Left kidney (tissue), 2 donors: Measurements from ENCODE around the gene OR1J1. TPM values are rescaled to one million over a fixed set of nuclear protein-coding genes. Genes with fewer than 3 reads are reported as not detected.

ENCODE experiments used
- DNase-seq: peaks from one replicate; pipeline ENCODE4 v3.0.0-alpha.2; 2013
- polyA plus RNA-seq: library from polyadenylated mRNA; unstranded; fragments of 120-200 nt; gene quantifications from one replicate; pipeline ENCODE4 v1.2.1, GENCODE V29; 2013; ENCODE audit not compliant: insufficient read length

The OR1J1 gene
- polyA plus RNA-seq, 1 donor, result not detected

DNA sequence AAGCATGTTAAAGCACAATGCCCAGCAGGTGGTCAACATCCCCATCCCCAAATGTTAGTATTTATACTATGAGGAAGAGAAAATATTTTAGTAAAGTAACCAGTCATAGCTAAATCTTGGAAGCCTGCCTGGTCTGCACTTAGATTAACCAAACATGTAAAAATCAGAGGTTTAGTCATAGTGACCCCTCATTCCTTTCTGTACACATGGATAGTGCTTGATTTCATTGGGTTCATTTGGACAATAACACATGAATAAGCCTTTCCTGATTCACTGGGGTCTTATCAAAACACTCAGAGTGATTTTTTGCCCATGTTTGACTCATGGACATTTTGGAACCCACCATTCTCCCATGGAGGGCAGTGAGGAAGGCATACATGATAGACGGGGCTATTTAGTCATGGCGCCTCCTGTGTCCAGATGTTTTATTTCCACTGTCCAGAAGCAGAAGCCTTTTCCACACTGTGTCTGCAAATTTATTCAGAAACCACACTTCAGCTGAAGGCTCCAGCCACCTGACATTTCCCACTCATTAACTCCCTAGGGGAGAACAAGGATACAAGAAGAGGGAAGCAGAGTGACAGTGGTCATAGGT is 32.5 kb downstream of the OR1J1 start:
- no peak for DNase-seq

DNA sequence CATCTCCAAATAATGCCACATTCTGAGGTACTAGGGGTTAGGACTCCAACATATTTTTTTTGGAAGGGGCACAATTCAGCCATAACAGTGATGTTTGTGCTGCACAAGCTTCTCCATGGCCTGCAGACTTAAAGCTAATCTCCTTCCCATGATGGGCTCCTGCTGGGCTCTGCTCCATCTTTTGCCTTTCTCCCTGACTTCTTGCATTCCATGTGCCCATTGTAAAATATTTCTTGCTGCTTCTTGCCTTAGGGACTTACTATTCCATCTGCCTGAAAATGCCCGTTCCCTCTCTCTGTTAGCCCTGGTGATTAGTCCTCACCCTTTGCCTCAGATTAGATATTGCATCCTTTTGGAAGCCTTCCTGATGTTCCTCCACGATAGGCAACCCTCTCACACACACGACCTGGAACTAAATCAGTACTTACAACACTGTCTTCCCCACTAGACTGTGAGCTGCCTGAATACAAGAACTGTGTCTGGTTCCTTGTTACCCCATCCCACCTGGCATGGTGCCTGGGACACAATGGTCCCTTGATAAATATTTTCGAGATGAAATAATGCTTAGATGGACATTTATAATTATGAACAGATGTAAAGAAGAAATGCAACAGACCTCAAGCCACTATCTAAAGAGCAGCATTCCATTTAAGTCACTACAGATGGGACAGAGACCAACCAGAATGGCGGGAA is 33.5 kb downstream of the OR1J1 start:
- DNase-seq, result no peak

- no peak for DNase-seq
Observed at GRCh38 chr9:122442568-122442967, 35.2 kb downstream of the OR1J1 start.

Other genes starting within 250 kb of the OR1J1 start
- 3.5 TPM for gene LHX6, start 249.0 kb downstream of the OR1J1 start, polyA plus RNA-seq
- gene RBM18, start 213.1 kb downstream of the OR1J1 start, polyA plus RNA-seq, result 33.0 TPM
- 54.9 TPM for gene MRRF, start 213.0 kb downstream of the OR1J1 start, polyA plus RNA-seq
- gene PTGS1, start 106.9 kb downstream of the OR1J1 start, polyA plus RNA-seq, result 3.8 TPM
- not detected for gene OR1J2, start 32.9 kb upstream of the OR1J1 start, polyA plus RNA-seq
- not detected for gene OR1J4, start 41.2 kb upstream of the OR1J1 start, polyA plus RNA-seq
- gene OR1N1, start 49.4 kb upstream of the OR1J1 start, polyA plus RNA-seq, result not detected
- not detected for gene OR1N2, start 75.2 kb upstream of the OR1J1 start, polyA plus RNA-seq
- 0.12 TPM for gene OR1L8, start 105.5 kb upstream of the OR1J1 start, polyA plus RNA-seq
- not detected for gene OR1Q1, start 136.8 kb upstream of the OR1J1 start, polyA plus RNA-seq
- gene OR1B1, start 179.7 kb upstream of the OR1J1 start, polyA plus RNA-seq, result not detected
- not detected for gene OR1L1, start 183.8 kb upstream of the OR1J1 start, polyA plus RNA-seq
- gene OR1L3, start 197.2 kb upstream of the OR1J1 start, polyA plus RNA-seq, result not detected
- not detected for gene OR1L4, start 246.1 kb upstream of the OR1J1 start, polyA plus RNA-seq